ENCODE data around the gene CROCC.

- TF ChIP-seq CTCF (IDR thresholded peaks at IDR 0.05): no peak
- no peak for TF ChIP-seq POLR2A (IDR thresholded peaks at IDR 0.05)
- TF ChIP-seq POLR2AphosphoS5 (IDR thresholded peaks at IDR 0.05): no peak
These were observed 95.7 kb downstream of the CROCC start for GRCh38 chr1:17017435-17017834.
